Activated T-cell treated with anti-CD3 and anti-CD28 coated beads, Interleukin-2, amount 50 U/mL, for 72 hours (primary cell): ENCODE data around the gene ABCC4. TPM values are rescaled to one million over a fixed set of nuclear protein-coding genes. Genes with fewer than 3 reads are reported as not detected.

Experiments used
- ATAC-seq, 2 donors: fragments of 150-1000 bp; cut with Tn5 transposase; replicated peaks in 1 of 2; 2 replicates each; pipeline ENCODE4 v1.10.0; 2021; ENCODE audit warnings: moderate library complexity in 2 of 2, mild to moderate bottlenecking in 1 of 2
- DNase-seq, 2 donors: peaks; one replicate each; pipeline ENCODE4 v3.0.0; 2021 to 2022; ENCODE audit warnings: mixed read lengths in 1 of 2
- H3K27ac Mint-ChIP-seq: one replicate; pipeline ENCODE4 v1.8.0; 2022; ENCODE audit warnings: mild to moderate bottlenecking, moderate library complexity, mixed read lengths
- H3K27me3 Mint-ChIP-seq: one replicate; pipeline ENCODE4 v1.8.0; 2022; ENCODE audit warnings: low read depth, mixed read lengths
- H3K36me3 Mint-ChIP-seq, 2 donors: one replicate each; pipeline ENCODE4 v1.8.0; 2022; ENCODE audit warnings: mixed read lengths in 2 of 2, mild to moderate bottlenecking in 1 of 2; ENCODE audit not compliant: insufficient read depth in 2 of 2
- H3K4me1 Mint-ChIP-seq: one replicate; pipeline ENCODE4 v1.8.0; 2022; ENCODE audit warnings: low read depth, mixed read lengths
- H3K4me3 Mint-ChIP-seq, 2 donors: one replicate each; pipeline ENCODE4 v1.8.0; 2022; ENCODE audit warnings: mild to moderate bottlenecking in 2 of 2, mixed read lengths in 2 of 2, moderate library complexity in 2 of 2
- H3K9me3 Mint-ChIP-seq, 2 donors: one replicate each; pipeline ENCODE4 v1.8.0; 2022; ENCODE audit warnings: mixed read lengths in 2 of 2
- total RNA-seq, 2 donors: library from RNA; stranded (reverse); gene quantifications; one replicate each; pipeline ENCODE4 v1.2.3, GENCODE V29; 2022

The ABCC4 gene
- total RNA-seq, 2 donors from 2014 or later = 8.6 to 10.0 TPM

GRCh38 chr13:95319551-95320274 lies 18.5 kb upstream of the ABCC4 start:
- Mint-ChIP-seq H3K9me3 (no peaks in the 10 kb centered on the region), H3K27ac (no peak overlapping the region), H3K4me1 (no peaks in the 10 kb centered on the region), H3K36me3 (no peaks in the 10 kb centered on the region), H3K4me3 (no peak overlapping the region), H3K27me3 (peaks cover 6% of the 10 kb centered on the region)
- DNase-seq = no peak
- no peak for ATAC-seq

- ATAC-seq (no peak), DNase-seq (no peak)
- no peaks in the 10 kb centered on the region for H3K36me3 Mint-ChIP-seq
- peaks cover 7% of the 10 kb centered on the region for H3K4me1 Mint-ChIP-seq
- no peak overlapping the region for H3K4me3 Mint-ChIP-seq
- H3K27ac Mint-ChIP-seq = no peak overlapping the region
- peaks cover 9% of the 10 kb centered on the region for H3K27me3 Mint-ChIP-seq
- no peaks in the 10 kb centered on the region for H3K9me3 Mint-ChIP-seq
Measured at GRCh38 chr13:95317039-95317989, 16.1 kb upstream of the ABCC4 start.

GRCh38 chr13:95315752-95316151 lies 14.5 kb upstream of the ABCC4 start:
- DNase-seq (no peak), ATAC-seq (no peak)
- H3K9me3 Mint-ChIP-seq = no peaks in the 10 kb centered on the region
- H3K36me3 Mint-ChIP-seq = no peaks in the 10 kb centered on the region
- H3K4me3 Mint-ChIP-seq = no peak overlapping the region
- H3K4me1 Mint-ChIP-seq = peaks cover 7% of the 10 kb centered on the region
- H3K27me3 Mint-ChIP-seq = peaks cover 14% of the 10 kb centered on the region
- no peak overlapping the region for H3K27ac Mint-ChIP-seq

GRCh38 chr13:95307507-95307906 lies 6.3 kb upstream of the ABCC4 start:
- Mint-ChIP-seq H3K36me3 (peaks cover 0 to 4% of the 10 kb centered on the region in 2 donors), H3K4me3 (no peak overlapping the region), H3K9me3 (no peaks in the 10 kb centered on the region), H3K27ac (no peak overlapping the region), H3K4me1 (peaks cover under 1% of the 10 kb centered on the region), H3K27me3 (peaks cover 5% of the 10 kb centered on the region)
- DNase-seq (no peak), ATAC-seq (no peak)

GRCh38 chr13:95304453-95304852 lies 3.2 kb upstream of the ABCC4 start:
- DNase-seq (no peak), ATAC-seq (no peak)
- peaks cover 22% of the 10 kb centered on the region for H3K4me1 Mint-ChIP-seq
- no peaks in the 10 kb centered on the region for H3K27me3 Mint-ChIP-seq
- peaks cover 3 to 4% of the 10 kb centered on the region in 2 donors for H3K36me3 Mint-ChIP-seq
- H3K9me3 Mint-ChIP-seq = no peaks in the 10 kb centered on the region
- H3K27ac Mint-ChIP-seq = no peak overlapping the region
- no peak overlapping the region for H3K4me3 Mint-ChIP-seq

- no peaks in the 10 kb centered on the region for H3K27me3 Mint-ChIP-seq
- H3K4me3 Mint-ChIP-seq = peak overlapping the region; percentile 60 to 79
- DNase-seq (no peak), ATAC-seq (no peak)
- no peak overlapping the region for H3K27ac Mint-ChIP-seq
- peaks cover 38% of the 10 kb centered on the region for H3K4me1 Mint-ChIP-seq
- H3K9me3 Mint-ChIP-seq = no peaks in the 10 kb centered on the region
- H3K36me3 Mint-ChIP-seq = peaks cover 2 to 3% of the 10 kb centered on the region in 2 donors
Measured at GRCh38 chr13:95301968-95302393, 730 bp upstream of the ABCC4 start.

GRCh38 chr13:95300625-95301182 lies 547 bp downstream of the ABCC4 start:
- peaks cover 45% of the 10 kb centered on the region for H3K4me1 Mint-ChIP-seq
- DNase-seq = peak; percentile 45 to 57
- H3K9me3 Mint-ChIP-seq = no peaks in the 10 kb centered on the region
- peak overlapping the region; percentile 86 for H3K4me3 Mint-ChIP-seq
- H3K27me3 Mint-ChIP-seq = no peaks in the 10 kb centered on the region
- H3K36me3 Mint-ChIP-seq = peaks cover 0 to 3% of the 10 kb centered on the region in 2 donors
- ATAC-seq = peak; percentile 61 to 64
- H3K27ac Mint-ChIP-seq = peak overlapping the region; percentile 52

GRCh38 chr13:95298971-95299621 lies 2.2 kb downstream of the ABCC4 start:
- Mint-ChIP-seq H3K27ac (no peak overlapping the region), H3K4me3 (peak overlapping the region; percentile 86), H3K36me3 (peaks cover 0 to 3% of the 10 kb centered on the region in 2 donors), H3K9me3 (no peaks in the 10 kb centered on the region), H3K27me3 (no peaks in the 10 kb centered on the region), H3K4me1 (peaks cover 45% of the 10 kb centered on the region)
- DNase-seq = peak; percentile 4 to 19
- ATAC-seq = no peak

- Mint-ChIP-seq H3K4me3 (no peak overlapping the region), H3K9me3 (no peaks in the 10 kb centered on the region), H3K4me1 (peaks cover 45% of the 10 kb centered on the region), H3K27ac (no peak overlapping the region), H3K27me3 (no peaks in the 10 kb centered on the region), H3K36me3 (peaks cover 0 to 3% of the 10 kb centered on the region in 2 donors)
- no peak for ATAC-seq
- no peak for DNase-seq
Measured at GRCh38 chr13:95298169-95298965, 2.9 kb downstream of the ABCC4 start.

GRCh38 chr13:95296326-95296925 lies 4.8 kb downstream of the ABCC4 start:
- peaks cover 36% of the 10 kb centered on the region for H3K4me1 Mint-ChIP-seq
- DNase-seq (peak; percentile 24 to 42), ATAC-seq (no peak)
- H3K27ac Mint-ChIP-seq = no peak overlapping the region
- no peaks in the 10 kb centered on the region for H3K27me3 Mint-ChIP-seq
- peaks cover 2 to 6% of the 10 kb centered on the region in 2 donors for H3K36me3 Mint-ChIP-seq
- no peak overlapping the region for H3K4me3 Mint-ChIP-seq
- no peaks in the 10 kb centered on the region for H3K9me3 Mint-ChIP-seq

GRCh38 chr13:95295026-95295425 lies 6.2 kb downstream of the ABCC4 start:
- Mint-ChIP-seq H3K27ac (no peak overlapping the region), H3K36me3 (peaks cover 5% of the 10 kb centered on the region in 2 donors), H3K4me3 (no peak overlapping the region), H3K27me3 (no peaks in the 10 kb centered on the region), H3K4me1 (peaks cover 29% of the 10 kb centered on the region), H3K9me3 (no peaks in the 10 kb centered on the region)
- ATAC-seq (no peak), DNase-seq (no peak)

GRCh38 chr13:95292622-95293021 lies 8.6 kb downstream of the ABCC4 start:
- no peak overlapping the region for H3K27ac Mint-ChIP-seq
- H3K9me3 Mint-ChIP-seq = no peaks in the 10 kb centered on the region
- ATAC-seq (no peak), DNase-seq (no peak)
- peaks cover 5 to 10% of the 10 kb centered on the region in 2 donors for H3K36me3 Mint-ChIP-seq
- H3K4me1 Mint-ChIP-seq = peaks cover 12% of the 10 kb centered on the region
- H3K4me3 Mint-ChIP-seq = no peak overlapping the region
- no peaks in the 10 kb centered on the region for H3K27me3 Mint-ChIP-seq
